ENCODE data around the gene SEMA3A. TPM values are rescaled to one million over a fixed set of nuclear protein-coding genes. Genes with fewer than 3 reads are reported as not detected.
A peak's percentile ranks its signal among the peaks of the same experiment; 100 is the strongest.

SEMA3A gene
- total RNA-seq, 1 donor from 2014 or later: 77.1 TPM

DNA sequence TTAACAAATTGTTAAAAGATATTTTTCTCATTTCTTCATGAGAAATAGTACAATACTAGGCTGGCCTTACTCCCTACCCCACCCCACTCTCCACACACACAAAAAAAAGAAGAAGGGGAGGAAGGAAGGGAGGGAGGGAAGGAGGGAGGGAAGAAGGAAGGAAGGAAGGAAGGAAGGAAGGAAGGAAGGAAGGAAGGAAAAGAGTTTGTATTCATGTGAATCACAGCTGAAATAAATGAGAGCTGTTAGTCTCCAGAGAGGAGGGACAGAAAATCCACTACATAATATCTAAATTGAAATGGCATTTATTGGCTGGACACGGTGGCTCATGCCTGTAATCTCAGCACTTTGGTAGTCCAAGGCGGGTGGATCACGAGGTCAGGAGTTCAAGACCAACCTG is 57.8 kb downstream of the SEMA3A start:
- DNase-seq (ENCODE audit: extremely low spot score, unreplicated experiment): no peak
- Mint-ChIP-seq H3K36me3 (peaks cover 15% of the 10 kb centered on the region), H3K9me3 (no peaks in the 10 kb centered on the region), H3K4me1 (ENCODE audit: unreplicated experiment) (peaks cover 5% of the 10 kb centered on the region), H3K27ac (no peak overlapping the region), H3K27me3 (no peaks in the 10 kb centered on the region), H3K4me3 (no peak overlapping the region)
- TF ChIP-seq CTCF (conservative IDR thresholded peaks at IDR 0.05): no peak

- TF ChIP-seq CTCF (conservative IDR thresholded peaks at IDR 0.05): no peak
- H3K36me3 Mint-ChIP-seq: peaks cover 10% of the 10 kb centered on the region
- no peaks in the 10 kb centered on the region for H3K9me3 Mint-ChIP-seq
- H3K4me3 Mint-ChIP-seq: no peak overlapping the region
- no peaks in the 10 kb centered on the region for H3K27me3 Mint-ChIP-seq
- H3K4me1 Mint-ChIP-seq (ENCODE audit: unreplicated experiment): peaks cover 5% of the 10 kb centered on the region
- no peak overlapping the region for H3K27ac Mint-ChIP-seq
- DNase-seq (ENCODE audit: extremely low spot score, unreplicated experiment): no peak
Observed at GRCh38 chr7:84136336-84136735, 58.3 kb downstream of the SEMA3A start.

GRCh38 chr7:84134169-84134568 is 60.4 kb downstream of the SEMA3A start:
- DNase-seq (ENCODE audit: extremely low spot score, unreplicated experiment): no peak
- Mint-ChIP-seq H3K36me3 (peaks cover 16% of the 10 kb centered on the region), H3K27ac (no peak overlapping the region), H3K4me3 (no peak overlapping the region), H3K9me3 (no peaks in the 10 kb centered on the region), H3K27me3 (peaks cover 1% of the 10 kb centered on the region), H3K4me1 (ENCODE audit: unreplicated experiment) (peaks cover 5% of the 10 kb centered on the region)
- TF ChIP-seq CTCF (conservative IDR thresholded peaks at IDR 0.05): no peak

- H3K4me3 Mint-ChIP-seq: no peak overlapping the region
- TF ChIP-seq CTCF (conservative IDR thresholded peaks at IDR 0.05): no peak
- peaks cover 3% of the 10 kb centered on the region for H3K27me3 Mint-ChIP-seq
- H3K36me3 Mint-ChIP-seq: peaks cover 27% of the 10 kb centered on the region
- no peak for DNase-seq (ENCODE audit: extremely low spot score, unreplicated experiment)
- peaks cover 15% of the 10 kb centered on the region for H3K4me1 Mint-ChIP-seq (ENCODE audit: unreplicated experiment)
- peaks cover 5% of the 10 kb centered on the region for H3K9me3 Mint-ChIP-seq
- H3K27ac Mint-ChIP-seq: no peak overlapping the region
Observed at GRCh38 chr7:84125654-84126053, 68.9 kb downstream of the SEMA3A start.

- Mint-ChIP-seq H3K4me3 (peak overlapping the region; percentile 12), H3K4me1 (ENCODE audit: unreplicated experiment) (peaks cover 15% of the 10 kb centered on the region), H3K27me3 (peaks cover under 1% of the 10 kb centered on the region), H3K9me3 (peaks cover 5% of the 10 kb centered on the region), H3K27ac (peak overlapping the region; percentile 43), H3K36me3 (peaks cover 19% of the 10 kb centered on the region)
- no peak for TF ChIP-seq CTCF (conservative IDR thresholded peaks at IDR 0.05)
- no peak for DNase-seq (ENCODE audit: extremely low spot score, unreplicated experiment)
Observed at GRCh38 chr7:84123965-84124547, 70.5 kb downstream of the SEMA3A start.

Data from type B pancreatic cell (in vitro differentiated cells).